ENCODE data around the gene PLXNB1.
"Not testable (repeated sequence)": the region's sequence is repeated elsewhere in the genome, so short reads cannot be mapped to it uniquely, and the experiment has no call there.

PLXNB1 gene

GRCh38 chr3:48405971-48406370 lies 23.9 kb downstream of the PLXNB1 start:
- H3K27ac ChIP-seq, result no peak overlapping the region
- TF ChIP-seq ZFX (IDR thresholded peaks at IDR 0.05) (no peak), CTCF (conservative IDR thresholded peaks at IDR 0.05) (no peak)

- H3K27ac ChIP-seq, result no peak overlapping the region
- TF ChIP-seq ZFX (IDR thresholded peaks at IDR 0.05), result no peak
- TF ChIP-seq CTCF (conservative IDR thresholded peaks at IDR 0.05), result no peak
Observed at GRCh38 chr3:48405343-48405881, 24.5 kb downstream of the PLXNB1 start.

- TF ChIP-seq ZFX (IDR thresholded peaks at IDR 0.05), result no peak
- TF ChIP-seq CTCF (conservative IDR thresholded peaks at IDR 0.05), result no peak
- H3K27ac ChIP-seq, result no peak overlapping the region
Observed at GRCh38 chr3:48404440-48405342, 25.2 kb downstream of the PLXNB1 start.

- TF ChIP-seq CTCF (conservative IDR thresholded peaks at IDR 0.05) (no peak), ZFX (IDR thresholded peaks at IDR 0.05) (no peak)
- no peak overlapping the region for H3K27ac ChIP-seq
Observed at GRCh38 chr3:48403533-48404439, 26.1 kb downstream of the PLXNB1 start.

- TF ChIP-seq ZFX (IDR thresholded peaks at IDR 0.05) (no peak), CTCF (conservative IDR thresholded peaks at IDR 0.05) (no peak)
- no peak overlapping the region for H3K27ac ChIP-seq
Observed at GRCh38 chr3:48402907-48403306, 27.0 kb downstream of the PLXNB1 start.

GRCh38 chr3:48402281-48402732 lies 27.6 kb downstream of the PLXNB1 start:
- no peak overlapping the region for H3K27ac ChIP-seq
- TF ChIP-seq CTCF (conservative IDR thresholded peaks at IDR 0.05) (no peak), ZFX (IDR thresholded peaks at IDR 0.05) (no peak)

- H3K27ac ChIP-seq, result not testable (repeated sequence)
Observed at GRCh38 chr3:48401434-48401901, 28.4 kb downstream of the PLXNB1 start.

All from C4-2B (cell line).